Nephron progenitor cell (in vitro differentiated cells): ENCODE results near the gene TAS2R43.
"Not testable (repeated sequence)": the region's sequence is repeated elsewhere in the genome, so short reads cannot be mapped to it uniquely, and the experiment has no call there.

Experiments used
- DNase-seq: peaks from one replicate; pipeline ENCODE4 v3.0.0; 2021
- H3K27ac Mint-ChIP-seq: 2 replicates; pipeline ENCODE4 v1.8.0; 2021; ENCODE audit warnings: mild to moderate bottlenecking, moderate library complexity, mixed read lengths
- H3K27me3 Mint-ChIP-seq: 2 replicates; pipeline ENCODE4 v1.8.0; 2021; ENCODE audit warnings: mild to moderate bottlenecking, low read depth, mixed read lengths; ENCODE audit not compliant: poor library complexity
- H3K36me3 Mint-ChIP-seq: 2 replicates; pipeline ENCODE4 v1.8.0; 2021; ENCODE audit warnings: low read depth, mixed read lengths
- H3K4me1 Mint-ChIP-seq: 2 replicates; pipeline ENCODE4 v1.8.0; 2021; ENCODE audit warnings: mixed read lengths
- H3K4me3 Mint-ChIP-seq: 2 replicates; pipeline ENCODE4 v1.8.0; 2021; ENCODE audit warnings: mild to moderate bottlenecking, moderate library complexity, mixed read lengths
- H3K9me3 Mint-ChIP-seq: 2 replicates; pipeline ENCODE4 v1.8.0; 2021; ENCODE audit warnings: mild to moderate bottlenecking, moderate library complexity, mixed read lengths
- TF ChIP-seq, protein P1 (sequence below): fragments of 200-600 bp; sonication (generic); IDR thresholded peaks from 2 replicates; pipeline ENCODE4 v1.5.0; 2021; ENCODE audit warnings: antibody characterized with exemption

The TAS2R43 gene

GRCh38 chr12:11130382-11130781, 38.3 kb upstream of the TAS2R43 start:
- no peak overlapping the region for H3K4me3 Mint-ChIP-seq
- no peak overlapping the region for H3K27ac Mint-ChIP-seq
- H3K36me3 Mint-ChIP-seq, result peaks cover 74% of the 10 kb centered on the region
- TF ChIP-seq, protein P1, sequence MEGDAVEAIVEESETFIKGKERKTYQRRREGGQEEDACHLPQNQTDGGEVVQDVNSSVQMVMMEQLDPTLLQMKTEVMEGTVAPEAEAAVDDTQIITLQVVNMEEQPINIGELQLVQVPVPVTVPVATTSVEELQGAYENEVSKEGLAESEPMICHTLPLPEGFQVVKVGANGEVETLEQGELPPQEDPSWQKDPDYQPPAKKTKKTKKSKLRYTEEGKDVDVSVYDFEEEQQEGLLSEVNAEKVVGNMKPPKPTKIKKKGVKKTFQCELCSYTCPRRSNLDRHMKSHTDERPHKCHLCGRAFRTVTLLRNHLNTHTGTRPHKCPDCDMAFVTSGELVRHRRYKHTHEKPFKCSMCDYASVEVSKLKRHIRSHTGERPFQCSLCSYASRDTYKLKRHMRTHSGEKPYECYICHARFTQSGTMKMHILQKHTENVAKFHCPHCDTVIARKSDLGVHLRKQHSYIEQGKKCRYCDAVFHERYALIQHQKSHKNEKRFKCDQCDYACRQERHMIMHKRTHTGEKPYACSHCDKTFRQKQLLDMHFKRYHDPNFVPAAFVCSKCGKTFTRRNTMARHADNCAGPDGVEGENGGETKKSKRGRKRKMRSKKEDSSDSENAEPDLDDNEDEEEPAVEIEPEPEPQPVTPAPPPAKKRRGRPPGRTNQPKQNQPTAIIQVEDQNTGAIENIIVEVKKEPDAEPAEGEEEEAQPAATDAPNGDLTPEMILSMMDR, result no peak
- H3K9me3 Mint-ChIP-seq, result peaks cover 29% of the 10 kb centered on the region
- H3K4me1 Mint-ChIP-seq, result no peaks in the 10 kb centered on the region
- peaks cover 3% of the 10 kb centered on the region for H3K27me3 Mint-ChIP-seq
- no peak for DNase-seq

- H3K4me1 Mint-ChIP-seq, H3K27ac Mint-ChIP-seq, DNase-seq, H3K4me3 Mint-ChIP-seq, H3K27me3 Mint-ChIP-seq: not testable (repeated sequence)
- Mint-ChIP-seq H3K9me3 (peaks cover 100% of the 10 kb centered on the region), H3K36me3 (peaks cover 100% of the 10 kb centered on the region)
Measured at GRCh38 chr12:11114130-11114529, 22.0 kb upstream of the TAS2R43 start.

GRCh38 chr12:11111213-11111612, 19.1 kb upstream of the TAS2R43 start:
- Mint-ChIP-seq H3K36me3 (peaks cover 100% of the 10 kb centered on the region), H3K27ac (peak overlapping the region; percentile 28), H3K9me3 (peaks cover 95% of the 10 kb centered on the region)
- H3K27me3 Mint-ChIP-seq, H3K4me3 Mint-ChIP-seq, H3K4me1 Mint-ChIP-seq, DNase-seq: not testable (repeated sequence)

DNA sequence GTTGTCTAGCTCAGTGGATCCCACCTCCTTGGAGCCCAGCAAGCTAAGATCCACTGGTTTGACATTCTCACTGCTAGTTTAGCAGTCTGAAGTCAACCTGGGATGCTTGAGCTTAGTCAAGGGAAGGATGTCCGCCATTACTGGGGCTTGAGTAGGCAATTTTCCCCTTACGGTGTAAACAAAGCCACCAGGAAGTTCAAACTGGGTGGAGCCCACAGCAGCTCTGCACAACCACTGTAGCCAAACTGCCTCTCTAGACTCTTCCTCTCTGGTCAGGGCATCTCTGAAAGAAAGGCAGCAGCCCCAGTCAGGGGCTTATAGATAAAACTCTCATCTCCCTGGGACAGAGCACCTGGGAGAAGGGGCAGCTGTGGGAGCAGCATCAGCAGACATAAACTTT, 16.7 kb upstream of the TAS2R43 start:
- Mint-ChIP-seq H3K36me3 (peaks cover 98% of the 10 kb centered on the region), H3K4me3 (no peak overlapping the region), H3K27me3 (no peaks in the 10 kb centered on the region), H3K4me1 (no peaks in the 10 kb centered on the region), H3K27ac (no peak overlapping the region), H3K9me3 (peaks cover 87% of the 10 kb centered on the region)
- TF ChIP-seq, protein P1, result no peak
- DNase-seq, result no peak

DNA sequence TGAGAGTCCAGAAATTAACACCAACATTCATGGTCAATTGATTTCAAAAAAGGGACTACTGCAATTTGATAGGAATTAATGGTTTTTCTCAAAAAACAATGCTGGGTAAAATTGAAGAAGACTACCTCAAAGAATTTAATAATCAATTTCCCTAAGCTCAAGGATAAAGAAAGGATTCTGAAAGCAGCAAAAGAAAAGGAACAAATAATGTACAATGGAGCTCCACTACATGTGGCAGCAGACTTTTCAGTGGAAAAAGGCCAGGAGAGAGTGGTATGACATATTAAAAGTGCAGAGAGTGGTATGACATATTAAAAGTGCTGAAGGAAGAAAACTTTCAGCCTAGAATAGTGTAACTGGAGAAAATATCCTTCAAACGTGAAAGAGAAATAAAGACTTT, 15.6 kb upstream of the TAS2R43 start:
- TF ChIP-seq, protein P1, result no peak
- no peak for DNase-seq
- Mint-ChIP-seq H3K36me3 (peaks cover 96% of the 10 kb centered on the region), H3K27me3 (no peaks in the 10 kb centered on the region), H3K4me3 (no peak overlapping the region), H3K27ac (no peak overlapping the region), H3K4me1 (no peaks in the 10 kb centered on the region), H3K9me3 (peaks cover 85% of the 10 kb centered on the region)

DNA sequence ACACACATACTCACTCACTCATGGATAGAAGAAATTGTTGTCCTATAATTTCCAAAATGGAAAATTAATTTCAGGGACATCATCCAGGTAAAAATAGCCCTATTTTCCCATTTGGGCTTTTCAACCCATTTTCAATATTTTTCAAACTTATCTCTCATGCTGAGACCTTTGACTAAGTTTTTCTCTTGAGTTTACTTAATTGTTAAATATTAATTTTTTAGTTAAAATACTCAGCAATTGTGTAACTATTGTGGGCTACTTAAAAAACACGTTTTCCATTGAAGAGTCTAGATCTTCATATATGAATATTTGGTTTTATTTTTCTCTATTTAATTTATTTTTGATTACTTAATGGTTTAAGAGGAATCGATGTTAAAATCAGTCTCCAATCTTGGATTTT, 14.2 kb upstream of the TAS2R43 start:
- Mint-ChIP-seq H3K36me3 (peaks cover 96% of the 10 kb centered on the region), H3K4me3 (no peak overlapping the region), H3K9me3 (peaks cover 85% of the 10 kb centered on the region), H3K4me1 (no peaks in the 10 kb centered on the region), H3K27me3 (no peaks in the 10 kb centered on the region), H3K27ac (no peak overlapping the region)
- TF ChIP-seq, protein P1, result no peak
- DNase-seq, result no peak

- no peak overlapping the region for H3K4me3 Mint-ChIP-seq
- no peak for DNase-seq
- peaks cover 94% of the 10 kb centered on the region for H3K36me3 Mint-ChIP-seq
- peaks cover 81% of the 10 kb centered on the region for H3K9me3 Mint-ChIP-seq
- no peaks in the 10 kb centered on the region for H3K27me3 Mint-ChIP-seq
- H3K27ac Mint-ChIP-seq, result no peak overlapping the region
- TF ChIP-seq, protein P1, result no peak
- no peaks in the 10 kb centered on the region for H3K4me1 Mint-ChIP-seq
Measured at GRCh38 chr12:11105546-11105945, 13.4 kb upstream of the TAS2R43 start.

GRCh38 chr12:11094910-11095309, 2.8 kb upstream of the TAS2R43 start:
- DNase-seq, result not testable (repeated sequence)

More at GRCh38 chr12:11094910-11095309, 2.8 kb upstream of the TAS2R43 start:
- not testable (repeated sequence) for H3K4me1 Mint-ChIP-seq, H3K27ac Mint-ChIP-seq, H3K4me3 Mint-ChIP-seq, H3K27me3 Mint-ChIP-seq
- Mint-ChIP-seq H3K9me3 (peaks cover 20% of the 10 kb centered on the region), H3K36me3 (peaks cover 62% of the 10 kb centered on the region)
